ENCODE data around the gene SHH.

The SHH gene

DNA sequence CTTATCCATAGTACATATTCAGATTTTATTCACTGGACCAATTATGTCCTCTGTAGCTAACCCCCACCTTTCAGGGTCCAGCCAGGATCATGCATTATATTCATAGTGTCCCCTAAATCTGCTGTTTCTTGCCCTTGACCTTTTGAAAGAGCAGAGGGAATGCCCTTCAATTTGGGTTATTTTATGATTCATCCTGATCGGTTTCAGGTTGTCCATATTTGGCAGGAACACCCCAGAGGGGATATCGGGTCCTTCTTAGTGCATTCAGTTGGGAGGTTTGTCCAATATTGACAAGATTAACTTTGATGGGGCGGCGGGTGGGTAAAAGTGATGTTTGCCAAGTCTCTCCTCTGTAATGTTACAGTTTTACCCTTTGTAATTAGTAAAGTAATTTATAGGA, 60.9 kb downstream of the SHH start:
- TF ChIP-seq Cebpa-rat (IDR thresholded peaks at IDR 0.05), result no peak
- Histone ChIP-seq H3K4me3 (no peak overlapping the region), H4K20me1 (peaks cover 100% of the 10 kb centered on the region), H3K36me3 (peaks cover 81% of the 10 kb centered on the region), H3K4me1 (no peaks in the 10 kb centered on the region), H3K9me3 (0 out of 2 replicates have a peak, but pooled peaks cover under 1% of the 10 kb centered on the region), H3K4me2 (no peak overlapping the region), H3K27ac (no peak overlapping the region), H3K9ac (no peak overlapping the region), H3K27me3 (no peaks in the 10 kb centered on the region)

DNA sequence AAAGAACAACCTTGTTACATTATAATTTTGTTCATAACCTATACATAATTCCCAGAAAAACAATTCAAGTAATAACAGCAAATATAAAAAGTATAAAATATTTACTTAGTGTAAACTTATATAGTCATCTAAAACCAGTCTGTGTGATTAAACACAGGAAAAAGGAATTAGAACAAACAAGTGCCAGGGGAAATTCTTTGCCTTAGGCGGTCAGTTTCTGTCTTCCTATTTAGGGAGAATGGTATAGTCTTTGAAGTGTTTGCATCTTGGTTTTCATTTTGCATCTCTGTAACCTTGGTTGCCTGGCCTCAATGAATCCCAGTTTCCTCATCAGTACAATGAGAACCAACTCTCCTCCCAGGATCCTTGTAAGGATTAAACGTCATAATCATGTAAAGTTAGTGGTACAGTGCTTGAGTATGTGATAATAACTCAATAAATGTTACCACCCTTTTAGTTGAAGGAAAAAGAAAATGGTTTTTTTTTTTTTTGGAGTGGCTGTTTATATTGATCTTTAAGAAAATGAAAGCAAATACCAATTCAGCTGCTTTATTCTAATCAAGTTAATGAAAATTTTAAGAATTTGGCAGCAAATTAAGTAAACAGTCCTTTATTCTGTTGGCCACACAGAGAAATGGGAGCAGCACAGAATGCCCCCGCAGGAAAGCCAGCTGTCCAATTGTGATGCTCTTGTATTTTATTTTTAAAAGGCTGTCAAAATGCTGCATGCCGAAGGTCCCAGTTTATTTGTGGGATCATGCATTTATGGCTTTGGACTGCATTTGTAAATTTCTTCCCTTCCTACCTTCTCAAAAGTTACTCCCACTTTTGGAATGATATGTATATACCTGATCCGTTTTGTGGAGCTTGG, 61.8 kb downstream of the SHH start:
- no peak for TF ChIP-seq Cebpa-rat (IDR thresholded peaks at IDR 0.05)
- peaks cover 100% of the 10 kb centered on the region for H4K20me1 ChIP-seq
- H3K4me3 ChIP-seq, result no peak overlapping the region
- no peak overlapping the region for H3K9ac ChIP-seq
- no peaks in the 10 kb centered on the region for H3K27me3 ChIP-seq
- no peaks in the 10 kb centered on the region for H3K4me1 ChIP-seq
- peaks cover 88% of the 10 kb centered on the region for H3K36me3 ChIP-seq
- no peak overlapping the region for H3K4me2 ChIP-seq
- H3K27ac ChIP-seq, result no peak overlapping the region
- H3K9me3 ChIP-seq, result no peaks in the 10 kb centered on the region

Data from BLaER1 (cell line).